Endometrium (tissue), 2 donors: Measurements from ENCODE around the gene SP5.
"Not testable (repeated sequence)": the region's sequence is repeated elsewhere in the genome, so short reads cannot be mapped to it uniquely, and the experiment has no call there.

Experiments used
- FAIRE-seq: peaks from 2 replicates; lab custom pipeline; 2012; peaks lifted over from hg19 to GRCh38; lab: Jason Lieb, UNC
- donor health status: control.
- donor health status: control.

The SP5 gene

DNA sequence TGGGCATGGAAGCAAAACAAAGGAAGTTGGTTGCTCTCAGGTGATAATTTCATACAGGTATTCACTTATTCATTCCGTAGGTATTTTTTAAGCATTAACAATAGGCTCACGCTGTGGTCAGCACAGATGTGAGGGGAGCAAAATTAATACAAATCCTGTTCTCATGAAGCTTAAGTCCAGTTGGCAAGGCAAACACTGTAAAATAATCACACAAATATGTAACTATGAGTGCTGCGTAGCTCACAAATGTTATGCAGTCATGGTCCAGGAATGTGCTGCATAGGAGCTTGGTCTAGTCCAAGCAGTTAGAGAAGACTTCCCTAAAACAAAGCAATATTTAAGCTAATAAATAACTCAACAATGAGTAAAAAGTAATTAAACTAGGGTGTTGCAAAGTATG lies 23.9 kb downstream of the SP5 start:
- no peak for FAIRE-seq

DNA sequence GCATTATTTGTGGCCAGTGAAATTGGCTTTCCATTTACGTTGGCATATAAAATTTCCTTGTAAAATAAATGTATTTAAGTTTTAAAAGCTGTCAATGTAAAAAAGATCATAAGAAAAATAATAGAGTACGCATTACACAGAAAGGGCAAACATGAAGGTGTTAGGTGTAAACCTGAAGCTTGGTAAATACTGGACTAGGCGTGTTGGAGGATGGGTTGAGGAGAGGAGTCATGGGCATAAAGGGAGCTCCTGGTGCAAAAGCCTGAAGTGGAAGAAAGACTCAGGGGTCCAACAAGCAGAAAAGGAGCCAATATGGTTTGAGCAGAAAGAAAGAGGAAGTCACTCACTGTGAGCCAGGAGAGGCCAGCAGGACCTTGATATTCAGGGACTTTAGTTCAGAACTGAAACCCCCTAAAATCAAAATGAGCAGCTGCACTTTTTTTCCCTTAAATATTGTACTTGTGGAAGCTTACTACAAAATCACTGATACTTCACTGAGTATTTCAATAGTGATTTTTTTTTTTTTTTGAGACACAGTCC lies 24.4 kb downstream of the SP5 start:
- FAIRE-seq = no peak

DNA sequence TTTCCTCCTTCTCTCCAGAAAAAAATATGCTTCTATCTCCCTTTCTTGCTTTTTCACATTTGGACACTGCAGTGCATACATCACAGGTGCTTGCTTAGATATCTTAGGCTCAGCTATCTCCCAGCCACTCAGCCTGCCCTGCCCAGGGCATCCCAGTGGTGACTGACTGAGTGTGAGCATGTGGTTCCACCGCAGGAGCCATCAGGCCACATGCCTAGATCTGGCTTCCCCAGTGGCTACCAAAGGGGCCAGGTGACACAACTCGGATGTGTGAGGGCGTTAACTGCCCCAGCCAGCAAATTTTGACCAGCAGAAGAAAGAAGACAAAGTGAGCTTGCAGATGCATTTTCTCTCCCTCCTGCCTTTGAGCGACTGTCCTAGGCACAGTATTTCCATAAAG lies 25.5 kb downstream of the SP5 start:
- FAIRE-seq = no peak

DNA sequence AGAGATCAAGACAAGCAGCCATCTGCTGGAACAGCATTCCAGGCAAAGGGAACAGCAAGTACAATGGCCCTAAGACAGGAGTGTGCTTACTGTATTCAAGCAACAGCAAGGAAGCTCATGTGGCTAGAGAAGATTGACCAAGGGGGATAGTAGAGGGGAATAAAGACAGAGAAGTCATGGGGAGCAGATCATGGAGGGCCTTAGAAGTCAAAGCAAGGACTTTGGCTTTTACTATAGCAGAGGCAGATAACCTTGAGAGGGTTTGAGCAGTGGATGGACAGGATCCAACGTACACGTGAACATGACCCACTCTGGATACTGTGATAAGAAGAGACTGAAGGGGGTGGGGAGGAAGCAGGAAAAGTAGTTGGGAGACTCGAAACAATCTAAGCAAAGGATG lies 26.9 kb downstream of the SP5 start:
- no peak for FAIRE-seq

DNA sequence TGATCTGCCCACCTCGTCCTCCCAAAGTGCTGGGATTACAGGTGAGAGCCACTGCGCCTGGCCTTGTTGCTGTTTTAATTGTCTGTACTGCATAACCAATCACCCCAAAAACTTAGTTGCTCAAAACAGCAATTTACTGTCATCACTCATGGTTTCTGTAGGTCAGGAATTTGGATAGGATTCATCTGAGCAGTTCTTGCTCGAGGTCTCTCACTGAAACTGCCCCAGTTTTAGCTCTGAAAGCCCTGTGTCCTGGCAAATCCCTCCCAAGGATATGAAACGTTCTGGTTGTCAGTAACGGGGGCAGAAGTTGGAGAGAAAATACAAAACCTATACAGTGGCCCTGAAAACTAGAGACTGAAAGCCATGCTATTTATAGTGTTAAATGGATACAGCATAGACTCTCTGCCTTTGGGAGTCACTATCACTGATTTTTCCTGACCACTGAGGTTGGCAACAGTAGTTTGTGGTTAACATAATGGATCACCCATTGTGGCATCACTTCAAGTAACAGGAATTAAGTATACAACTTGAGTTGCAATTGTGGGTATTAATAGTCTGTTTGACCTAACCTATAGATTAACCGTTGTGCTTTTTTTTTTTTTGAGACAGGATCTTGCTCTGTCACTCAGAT lies 27.9 kb downstream of the SP5 start:
- no peak for FAIRE-seq

DNA sequence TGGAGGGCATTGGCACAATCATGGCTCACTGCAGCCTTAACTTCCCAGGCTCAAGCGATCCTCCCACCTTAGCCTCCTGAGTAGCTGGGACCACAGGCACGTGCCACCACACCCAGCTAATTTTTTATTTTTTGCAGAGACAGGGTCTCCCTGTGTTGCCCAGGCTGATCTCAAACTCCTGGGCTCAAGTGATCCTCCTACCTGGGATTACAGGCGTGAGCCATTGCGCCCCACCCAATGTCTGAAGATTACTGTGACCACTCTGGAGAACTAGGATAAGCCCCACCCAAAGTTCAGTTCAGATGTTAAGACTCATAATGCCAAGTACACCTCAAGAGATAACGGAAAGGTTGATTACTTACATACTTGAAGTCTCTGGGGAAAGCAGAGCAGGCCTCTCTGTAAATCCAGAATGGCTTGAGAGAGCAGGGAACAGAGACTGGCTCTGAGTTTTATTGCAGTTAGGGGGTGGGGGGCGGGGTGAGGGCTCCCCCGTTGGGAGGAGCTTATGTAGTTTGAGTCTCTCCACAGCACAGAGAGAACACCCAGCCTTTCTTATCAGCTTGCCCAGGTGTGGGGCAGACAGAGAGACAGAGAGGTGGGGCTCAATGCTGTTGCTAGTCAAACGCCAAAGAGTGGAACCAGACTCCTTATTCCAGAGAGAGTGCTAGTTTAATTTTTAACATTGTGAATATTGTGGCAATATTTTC lies 28.5 kb downstream of the SP5 start:
- FAIRE-seq = no peak

DNA sequence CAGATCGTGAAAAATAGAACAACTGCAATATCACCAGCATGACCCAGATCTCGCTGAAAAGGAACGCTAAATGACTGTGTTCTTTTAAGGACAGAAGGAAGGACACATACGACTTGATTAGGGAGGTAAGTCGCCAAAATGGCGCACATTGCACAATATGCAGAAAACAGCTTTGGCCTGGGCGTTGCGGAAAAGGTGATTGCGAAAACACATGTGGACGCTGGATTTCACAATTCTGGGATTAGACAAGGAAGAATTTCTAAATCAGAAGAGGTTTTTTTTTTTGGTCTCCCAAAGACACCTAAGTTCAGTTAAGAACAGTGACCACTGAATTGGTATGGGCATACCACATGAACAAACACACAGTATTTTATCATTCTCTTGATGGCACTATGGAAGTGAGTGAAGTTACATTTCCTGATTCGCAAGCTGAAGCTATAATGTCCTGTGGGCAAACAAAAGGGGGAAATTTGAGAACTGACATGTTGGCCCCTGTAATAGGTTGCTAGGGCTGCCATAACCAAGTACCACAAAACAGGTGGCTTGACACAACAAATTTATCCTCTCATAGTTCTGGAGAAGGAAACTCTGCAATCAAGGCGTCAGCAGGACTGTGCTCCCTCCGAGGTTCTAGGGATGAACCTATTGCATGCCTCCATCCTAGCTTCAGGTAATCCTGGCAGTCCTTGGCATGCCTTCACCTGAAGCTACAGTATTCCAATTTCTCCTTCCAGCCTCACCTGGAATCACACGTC lies 29.3 kb downstream of the SP5 start:
- no peak for FAIRE-seq

DNA sequence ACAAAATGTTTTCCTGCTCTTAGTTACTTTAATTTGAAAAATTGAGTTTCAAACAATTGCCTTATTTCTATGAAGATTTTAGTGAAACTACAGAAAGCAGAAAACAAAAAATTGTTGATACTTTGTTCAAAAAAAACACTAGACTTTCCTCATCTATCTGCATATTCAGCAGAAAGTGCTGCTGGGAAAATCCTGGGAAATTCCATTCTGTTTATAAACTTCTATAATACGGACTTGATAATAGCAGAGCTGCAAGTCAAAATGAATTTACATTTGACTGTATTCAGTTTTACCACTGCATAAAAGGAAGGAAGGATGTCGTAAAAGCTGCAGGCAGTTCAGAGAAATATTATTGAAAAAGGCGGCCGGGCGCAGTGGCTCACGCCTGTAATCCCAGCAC lies 30.2 kb downstream of the SP5 start:
- FAIRE-seq = no peak

DNA sequence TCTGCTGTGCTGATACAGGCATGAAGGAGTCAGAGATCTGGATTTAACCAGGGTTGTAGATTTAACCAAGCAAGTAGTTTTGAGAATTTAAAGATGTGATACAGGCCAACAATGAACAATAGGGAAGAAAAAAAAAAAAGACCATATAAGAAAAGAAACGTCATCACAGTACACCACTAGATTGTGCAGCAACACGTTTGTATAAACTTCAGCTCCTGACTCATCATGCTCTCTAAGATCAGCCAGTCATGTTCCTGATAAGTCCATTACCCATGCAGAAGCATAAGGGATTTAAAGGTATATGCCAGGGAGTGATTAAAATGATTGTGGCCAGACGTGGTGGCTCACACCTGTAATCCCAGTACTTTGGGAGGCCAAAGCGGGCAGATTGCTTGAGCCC lies 32.8 kb downstream of the SP5 start:
- no peak for FAIRE-seq

DNA sequence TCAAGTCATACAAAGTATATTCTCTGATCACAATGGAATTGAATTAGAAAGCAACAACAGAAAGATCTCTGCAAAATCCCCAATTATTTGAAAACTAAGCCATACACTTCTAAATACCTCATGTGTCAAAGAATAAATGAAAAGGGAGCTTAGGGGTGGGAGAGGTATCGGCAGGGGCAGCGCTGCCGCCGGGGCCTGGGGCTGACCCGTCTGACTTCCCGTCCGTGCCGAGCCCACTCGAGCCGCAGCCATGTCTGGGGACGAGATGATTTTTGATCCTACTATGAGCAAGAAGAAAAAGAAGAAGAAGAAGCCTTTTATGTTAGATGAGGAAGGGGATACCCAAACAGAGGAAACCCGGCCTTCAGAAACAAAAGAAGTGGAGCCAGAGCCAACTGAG lies 36.4 kb downstream of the SP5 start:
- FAIRE-seq = not testable (repeated sequence)

DNA sequence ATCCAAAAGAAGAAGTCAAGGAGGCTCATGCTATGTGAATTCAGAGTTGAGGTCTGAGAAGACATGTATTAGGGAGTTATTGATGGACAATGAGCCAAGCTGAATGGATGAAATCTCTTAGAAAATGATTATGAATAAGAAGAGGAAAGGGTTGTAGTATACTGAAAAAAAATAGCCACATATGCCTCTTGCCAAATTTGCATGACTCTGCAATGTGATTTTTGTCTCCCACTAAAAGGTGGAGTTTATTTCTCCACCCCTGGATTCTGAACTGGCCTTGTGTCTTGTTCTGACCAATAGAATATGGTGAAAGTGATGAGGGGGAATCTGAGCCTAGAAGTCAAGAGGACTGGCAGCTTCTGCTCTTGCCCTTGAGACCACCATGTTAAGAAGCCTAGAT lies 46.4 kb downstream of the SP5 start:
- FAIRE-seq = no peak

DNA sequence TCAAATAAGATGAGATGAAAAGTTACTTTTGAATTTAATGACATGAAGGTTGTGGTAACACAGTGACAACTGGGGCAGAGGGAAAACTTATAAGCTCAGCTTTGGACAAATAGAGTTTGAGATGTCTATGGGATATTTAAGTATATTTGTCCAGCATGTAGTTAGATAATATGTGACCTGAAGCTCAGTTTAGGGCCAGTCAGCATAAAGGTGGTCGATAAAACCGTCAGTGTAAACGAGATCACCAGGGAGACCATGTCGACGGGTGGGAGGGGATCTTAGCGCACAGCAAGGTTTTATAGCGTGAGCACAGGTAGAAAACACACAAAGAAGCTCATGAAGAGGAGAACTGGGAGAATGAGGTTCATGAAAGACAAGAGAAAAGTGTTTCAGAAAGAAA lies 47.6 kb downstream of the SP5 start:
- no peak for FAIRE-seq

DNA sequence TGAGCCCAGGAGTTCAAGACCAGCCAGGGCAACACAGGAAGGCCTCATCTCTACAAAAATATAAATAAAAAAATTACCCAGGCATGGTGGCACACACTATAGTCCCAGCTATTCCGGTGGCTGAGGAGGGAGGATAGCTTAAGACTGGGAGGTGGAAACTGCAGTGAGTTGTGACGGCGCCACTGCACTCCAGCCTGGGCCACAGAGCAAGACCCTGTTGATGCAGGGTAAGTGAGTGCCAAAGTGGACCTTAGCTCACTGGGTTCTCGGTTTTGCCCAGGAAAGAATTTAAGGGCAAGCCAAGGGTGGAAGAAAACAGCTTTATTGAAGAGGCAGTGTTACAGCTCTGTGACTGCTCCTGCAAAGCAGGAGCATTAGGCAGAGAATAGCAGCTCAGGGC lies 48.1 kb downstream of the SP5 start:
- FAIRE-seq = no peak

DNA sequence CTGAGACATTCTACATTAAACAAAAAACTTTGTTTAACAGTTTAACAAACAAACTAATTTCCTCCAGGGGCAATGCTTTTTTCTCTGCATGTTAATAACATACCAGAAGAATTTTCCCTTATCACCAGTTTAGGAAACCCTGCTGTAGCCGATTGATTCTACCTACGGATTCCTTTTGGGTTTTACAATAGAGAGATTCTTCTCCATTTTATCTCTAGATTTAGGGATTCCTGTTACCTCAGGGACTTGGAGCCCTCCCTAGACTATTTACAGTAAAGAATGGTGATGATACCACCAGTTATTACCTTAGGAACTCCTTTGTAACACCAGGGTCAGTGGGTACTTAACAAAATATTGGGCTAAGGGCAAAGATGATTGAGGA lies 49.7 kb downstream of the SP5 start:
- FAIRE-seq = no peak

DNA sequence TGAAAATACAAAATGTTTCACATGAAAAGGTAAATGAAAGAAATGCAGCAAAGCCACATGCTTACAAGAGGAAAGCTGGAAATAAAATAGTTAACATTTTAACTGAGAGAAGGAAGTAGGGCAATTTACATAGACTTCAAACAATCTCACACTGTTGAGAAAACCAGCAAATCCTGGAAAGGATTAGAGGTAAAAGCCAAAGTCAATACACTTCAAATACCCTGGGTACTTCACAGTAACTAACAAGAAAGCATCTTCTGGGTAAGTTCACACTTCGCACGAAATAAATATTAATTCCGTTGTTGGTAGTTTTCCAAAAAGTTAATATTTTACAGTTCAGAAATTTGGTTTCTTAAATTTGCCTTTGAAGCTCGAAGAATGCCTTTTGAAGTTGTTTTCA lies 51.6 kb downstream of the SP5 start:
- no peak for FAIRE-seq
